ENCODE data around the gene SOX15.

DNA sequence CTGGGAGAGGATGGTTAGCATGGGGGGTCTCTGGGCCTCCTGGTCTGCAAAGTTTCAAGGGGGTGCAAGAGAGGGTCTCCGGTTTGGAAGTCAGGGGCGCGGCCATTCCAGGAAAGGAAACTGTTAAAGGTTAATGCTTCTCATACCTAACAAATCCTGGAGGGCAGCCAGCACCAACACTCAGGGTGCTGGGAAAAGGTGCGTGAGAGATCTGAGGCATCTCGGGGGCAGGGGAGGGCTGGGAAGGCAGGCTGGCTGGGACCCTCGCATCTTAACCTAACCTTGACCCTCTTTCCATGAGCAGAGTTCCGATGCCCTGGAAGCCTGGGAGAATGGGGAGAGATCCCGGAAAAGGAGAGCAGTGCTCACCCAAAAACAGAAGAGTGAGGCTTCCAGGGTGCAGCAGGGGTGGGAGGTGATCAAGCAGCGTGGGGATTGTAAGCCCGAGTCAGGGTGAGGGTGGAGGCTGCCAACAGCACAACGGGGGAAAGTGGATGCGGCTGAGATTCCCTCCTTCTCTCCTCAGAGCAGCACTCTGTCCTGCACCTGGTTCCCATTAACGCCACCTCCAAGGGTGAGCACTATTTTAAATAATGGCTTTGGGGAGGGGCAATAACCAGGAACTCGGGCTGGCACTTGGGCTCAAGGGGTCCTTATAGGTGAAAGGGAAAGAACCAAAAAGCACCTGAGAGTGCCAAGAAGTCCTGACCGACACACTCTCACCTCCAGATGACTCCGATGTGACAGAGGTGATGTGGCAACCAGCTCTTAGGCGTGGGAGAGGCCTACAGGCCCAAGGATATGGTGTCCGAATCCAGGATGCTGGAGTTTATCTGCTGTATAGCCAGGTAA is 30.3 kb downstream of the SOX15 start:
- TF ChIP-seq, protein P1, sequence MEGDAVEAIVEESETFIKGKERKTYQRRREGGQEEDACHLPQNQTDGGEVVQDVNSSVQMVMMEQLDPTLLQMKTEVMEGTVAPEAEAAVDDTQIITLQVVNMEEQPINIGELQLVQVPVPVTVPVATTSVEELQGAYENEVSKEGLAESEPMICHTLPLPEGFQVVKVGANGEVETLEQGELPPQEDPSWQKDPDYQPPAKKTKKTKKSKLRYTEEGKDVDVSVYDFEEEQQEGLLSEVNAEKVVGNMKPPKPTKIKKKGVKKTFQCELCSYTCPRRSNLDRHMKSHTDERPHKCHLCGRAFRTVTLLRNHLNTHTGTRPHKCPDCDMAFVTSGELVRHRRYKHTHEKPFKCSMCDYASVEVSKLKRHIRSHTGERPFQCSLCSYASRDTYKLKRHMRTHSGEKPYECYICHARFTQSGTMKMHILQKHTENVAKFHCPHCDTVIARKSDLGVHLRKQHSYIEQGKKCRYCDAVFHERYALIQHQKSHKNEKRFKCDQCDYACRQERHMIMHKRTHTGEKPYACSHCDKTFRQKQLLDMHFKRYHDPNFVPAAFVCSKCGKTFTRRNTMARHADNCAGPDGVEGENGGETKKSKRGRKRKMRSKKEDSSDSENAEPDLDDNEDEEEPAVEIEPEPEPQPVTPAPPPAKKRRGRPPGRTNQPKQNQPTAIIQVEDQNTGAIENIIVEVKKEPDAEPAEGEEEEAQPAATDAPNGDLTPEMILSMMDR (IDR thresholded peaks at IDR 0.05), result no peak
- TF ChIP-seq POLR2A (IDR thresholded peaks at IDR 0.05), result no peak

Measured in lower leg skin (tissue), 3 donors.